Fibroblast of lung (primary cell): ENCODE results near the gene ITSN1. TPM values are rescaled to one million over a fixed set of nuclear protein-coding genes. Genes with fewer than 3 reads are reported as not detected.

Experiments
- DNase-seq, 2 donors: peaks; one replicate each; pipeline versions ENCODE4 v3.0.0 to v3.0.0-alpha.2; 2010; ENCODE audit warnings: low read depth in 2 of 2
- H2AFZ ChIP-seq: 2 replicates; pipeline ENCODE4 v1.5.1; 2012; ENCODE audit warnings: low read length, control low read depth, inconsistent platforms
- H3K27ac ChIP-seq: 2 replicates; pipeline ENCODE4 v1.5.1; 2011; ENCODE audit warnings: low read length, control low read depth; ENCODE audit not compliant: insufficient read depth
- H3K27me3 ChIP-seq: 2 replicates; pipeline ENCODE4 v1.5.1; 2011; ENCODE audit warnings: mild to moderate bottlenecking, low read length; ENCODE audit not compliant: control insufficient read depth, insufficient read depth
- H3K36me3 ChIP-seq: 2 replicates; pipeline ENCODE4 v1.5.1; 2011; ENCODE audit warnings: low read length; ENCODE audit not compliant: control insufficient read depth, insufficient read depth
- H3K4me1 ChIP-seq: 2 replicates; pipeline ENCODE4 v1.5.1; 2011; ENCODE audit warnings: low read length; ENCODE audit not compliant: control insufficient read depth, insufficient read depth; ENCODE audit errors: extremely low read depth
- H3K4me2 ChIP-seq: 2 replicates; pipeline ENCODE4 v1.5.1; 2011; ENCODE audit warnings: low read length, control low read depth; ENCODE audit not compliant: insufficient read depth; ENCODE audit errors: extremely low read depth
- H3K4me3 ChIP-seq, 4 experiments: fragments of 200-600 bp in 1 of 4; sonication (generic) in 1 of 4; replicated peaks in 1 of 4; 2 replicates each; pipeline ENCODE4 v1.5.1; 2011 to 2016; ENCODE audit warnings: low read length in 4 of 4, low read depth in 3 of 4, mild to moderate bottlenecking in 3 of 4, control low read depth in 2 of 4, inconsistent platforms in 1 of 4, mixed read lengths in 1 of 4; ENCODE audit not compliant: insufficient read depth in 1 of 4; ENCODE audit errors: control extremely low read depth in 1 of 4
- H3K79me2 ChIP-seq: 2 replicates; pipeline ENCODE4 v1.5.1; 2012; ENCODE audit warnings: mild to moderate bottlenecking, low read length, inconsistent platforms; ENCODE audit not compliant: control insufficient read depth, insufficient read depth
- H3K9ac ChIP-seq: 2 replicates; pipeline ENCODE4 v1.5.1; 2011; ENCODE audit warnings: mild to moderate bottlenecking, low read length, control low read depth; ENCODE audit not compliant: insufficient read depth
- H3K9me3 ChIP-seq: 2 replicates; pipeline ENCODE4 v1.5.1; 2012; ENCODE audit warnings: low read depth, low read length; ENCODE audit not compliant: control insufficient read depth, insufficient read depth
- H4K20me1 ChIP-seq: 2 replicates; pipeline ENCODE4 v1.5.1; 2011; ENCODE audit warnings: low read length; ENCODE audit not compliant: control insufficient read depth, insufficient read depth; ENCODE audit errors: extremely low read depth
- EZH2 ChIP-seq: IDR thresholded peaks from 2 replicates; pipeline ENCODE4 v1.5.1; 2012; ENCODE audit warnings: low read length, control low read depth, mild to moderate bottlenecking; ENCODE audit errors: missing control alignments
- polyA plus RNA-seq, 2 donors: library from polyadenylated mRNA; depleted of rRNA in 1 of 2; stranded (reverse) in 1 of 2; unstranded in 1 of 2; fragments of >200 nt; gene quantifications; 2 replicates each; pipeline ENCODE4 v1.2.1, GENCODE V29; 2011 to 2012; ENCODE audit warnings: missing spikeins in 1 of 2
- total RNA-seq: library from RNA; depleted of rRNA; stranded (reverse); fragments of >200 nt; gene quantifications from 2 replicates; pipeline ENCODE4 v1.2.1, GENCODE V29; 2014
- TF ChIP-seq, protein P1 (sequence below), 2 donors: IDR thresholded peaks in 1 of 2; conservative IDR thresholded peaks in 1 of 2; 1 replicate in 1 of 2; 2 replicates in 1 of 2; pipeline ENCODE4 v1.5.1; 2011 to 2012; ENCODE audit warnings: low read length in 2 of 2, control low read depth in 1 of 2, inconsistent platforms in 1 of 2, low read depth in 1 of 2, mild to moderate bottlenecking in 1 of 2

ITSN1 gene
- total and polyA plus RNA-seq, 2 donors (not counting 1 experiment from before 2014, with no cell fraction given), result 34.7 to 63.1 TPM

DNA sequence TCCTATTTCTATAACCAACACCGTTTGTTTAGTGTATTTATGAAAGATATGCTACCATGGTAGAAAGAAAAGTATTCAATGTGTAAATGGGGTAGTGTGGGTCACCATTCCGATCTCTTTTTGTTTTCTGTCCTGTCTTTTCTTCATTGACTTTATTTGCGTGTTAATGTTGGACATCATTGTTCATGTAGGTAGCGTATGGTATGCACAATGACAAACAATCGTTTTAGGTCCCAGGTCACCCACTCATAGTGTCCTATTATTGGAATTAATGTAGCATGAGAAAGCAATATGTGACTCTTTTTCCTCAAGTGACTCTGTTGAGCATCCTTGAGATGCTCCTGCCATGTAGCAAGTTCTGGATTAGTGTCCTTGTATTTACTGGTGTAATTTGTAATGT lies 247.9 kb downstream of the ITSN1 start:
- TF ChIP-seq EZH2, result no peak
- TF ChIP-seq, protein P1, sequence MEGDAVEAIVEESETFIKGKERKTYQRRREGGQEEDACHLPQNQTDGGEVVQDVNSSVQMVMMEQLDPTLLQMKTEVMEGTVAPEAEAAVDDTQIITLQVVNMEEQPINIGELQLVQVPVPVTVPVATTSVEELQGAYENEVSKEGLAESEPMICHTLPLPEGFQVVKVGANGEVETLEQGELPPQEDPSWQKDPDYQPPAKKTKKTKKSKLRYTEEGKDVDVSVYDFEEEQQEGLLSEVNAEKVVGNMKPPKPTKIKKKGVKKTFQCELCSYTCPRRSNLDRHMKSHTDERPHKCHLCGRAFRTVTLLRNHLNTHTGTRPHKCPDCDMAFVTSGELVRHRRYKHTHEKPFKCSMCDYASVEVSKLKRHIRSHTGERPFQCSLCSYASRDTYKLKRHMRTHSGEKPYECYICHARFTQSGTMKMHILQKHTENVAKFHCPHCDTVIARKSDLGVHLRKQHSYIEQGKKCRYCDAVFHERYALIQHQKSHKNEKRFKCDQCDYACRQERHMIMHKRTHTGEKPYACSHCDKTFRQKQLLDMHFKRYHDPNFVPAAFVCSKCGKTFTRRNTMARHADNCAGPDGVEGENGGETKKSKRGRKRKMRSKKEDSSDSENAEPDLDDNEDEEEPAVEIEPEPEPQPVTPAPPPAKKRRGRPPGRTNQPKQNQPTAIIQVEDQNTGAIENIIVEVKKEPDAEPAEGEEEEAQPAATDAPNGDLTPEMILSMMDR (conservative IDR thresholded peaks at IDR 0.05 in 1 of 2, IDR thresholded peaks at IDR 0.05 in 1 of 2; ENCODE audit: low read depth in 1 of 2, low read length in 2 of 2), result no peak
- H3K4me2 ChIP-seq, result no peak overlapping the region

DNA sequence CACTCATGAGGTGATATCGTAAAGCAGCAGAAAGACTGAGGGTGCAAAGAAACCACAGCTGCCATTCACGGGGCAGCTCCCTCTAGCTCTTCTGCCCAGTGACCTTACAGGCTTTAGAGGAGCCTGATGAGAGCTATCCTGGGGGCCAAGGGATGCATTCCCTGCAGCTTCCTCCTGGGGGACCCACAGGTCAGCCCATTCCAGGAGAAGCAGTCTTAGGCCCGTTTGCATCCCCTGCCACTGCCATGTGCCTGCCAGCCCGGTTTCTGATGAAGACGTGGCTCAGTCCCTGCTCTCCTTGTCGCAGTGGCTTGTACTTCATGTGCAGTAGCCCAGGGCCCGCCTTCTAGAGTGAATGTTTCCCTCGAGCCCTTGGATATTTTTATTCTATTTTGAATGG lies 250.6 kb downstream of the ITSN1 start:
- Histone ChIP-seq H3K27me3 (no peaks in the 10 kb centered on the region), H3K27ac (no peak overlapping the region), H3K4me1 (no peaks in the 10 kb centered on the region), H3K4me2 (no peak overlapping the region), H3K9ac (no peak overlapping the region), H3K9me3 (no peaks in the 10 kb centered on the region), H2AFZ (no peak overlapping the region), H3K36me3 (no peaks in the 10 kb centered on the region), H3K79me2 (no peaks in the 10 kb centered on the region), H3K4me3 (no peak overlapping the region), H4K20me1 (no peaks in the 10 kb centered on the region)
- TF ChIP-seq, protein P1 (conservative IDR thresholded peaks at IDR 0.05 in 1 of 2, IDR thresholded peaks at IDR 0.05 in 1 of 2; ENCODE audit: low read depth in 1 of 2, low read length in 2 of 2), result no peak
- no peak for TF ChIP-seq EZH2
- no peak for DNase-seq

More for the DNA sequence above, 247.9 kb downstream of the ITSN1 start:
- Histone ChIP-seq H3K27ac (no peak overlapping the region), H3K36me3 (no peaks in the 10 kb centered on the region), H3K27me3 (peaks cover 2% of the 10 kb centered on the region), H3K9me3 (no peaks in the 10 kb centered on the region), H3K4me3 (no peak overlapping the region), H4K20me1 (no peaks in the 10 kb centered on the region), H3K9ac (no peak overlapping the region), H3K79me2 (no peaks in the 10 kb centered on the region), H3K4me1 (no peaks in the 10 kb centered on the region), H2AFZ (no peak overlapping the region)
- no peak for DNase-seq

GRCh38 chr21:33893917-33894316 lies 251.6 kb downstream of the ITSN1 start:
- DNase-seq, result no peak
- Histone ChIP-seq H2AFZ (no peak overlapping the region), H3K4me1 (no peaks in the 10 kb centered on the region), H3K9ac (no peak overlapping the region), H3K4me3 (no peak overlapping the region), H3K4me2 (no peak overlapping the region), H3K36me3 (no peaks in the 10 kb centered on the region), H3K9me3 (no peaks in the 10 kb centered on the region), H3K27me3 (no peaks in the 10 kb centered on the region), H3K79me2 (no peaks in the 10 kb centered on the region), H4K20me1 (no peaks in the 10 kb centered on the region), H3K27ac (no peak overlapping the region)
- TF ChIP-seq EZH2, result no peak
- TF ChIP-seq, protein P1 (conservative IDR thresholded peaks at IDR 0.05 in 1 of 2, IDR thresholded peaks at IDR 0.05 in 1 of 2; ENCODE audit: low read depth in 1 of 2, low read length in 2 of 2), result no peak
